ENCODE results near the gene DACH1. TPM values are rescaled to one million over a fixed set of nuclear protein-coding genes. Genes with fewer than 3 reads are reported as not detected.

The DACH1 gene
- total and polyA plus RNA-seq, 2 of the 8 experiments (the other 6 are each of a cell fraction or from before 2014, with no cell fraction given) = 0.12 to 0.67 TPM

- no peaks in the 10 kb centered on the region for H3K36me3 ChIP-seq (ENCODE audit: control insufficient read depth in 2 of 4, insufficient read depth in 4 of 4, low read length in 3 of 4)
- no peaks in the 10 kb centered on the region for H3K27me3 ChIP-seq (replicated peaks in 1 of 4; ENCODE audit: control insufficient read depth in 3 of 4, extremely low read depth in 1 of 4, insufficient read depth in 3 of 4, low read length in 3 of 4)
- no peaks in the 10 kb centered on the region for H3K23me2 ChIP-seq (ENCODE audit: low read depth, low read length)
- no peak overlapping the region for H2AK5ac ChIP-seq (ENCODE audit: low read depth, low read length)
- no peak overlapping the region for H2BK5ac ChIP-seq (ENCODE audit: low read depth, low read length)
- CTCF ChIA-PET (ENCODE audit: partially characterized antibody) = interaction anchor here (0.6 to 1.6 kb wide), 4 partner anchors 8 to 915 kb away, joined by 3 to 4 read pairs (median 4); no protein-coding TSS in a partner anchor
- FAIRE-seq (no peak), DNase-seq (ENCODE audit: low read depth in 1 of 2, low spot score in 2 of 2) (no peak)
- no peak overlapping the region for H4K5ac ChIP-seq (ENCODE audit: insufficient read length, low read depth, low read length)
- no peak overlapping the region for H2BK12ac ChIP-seq (ENCODE audit: low read depth, low read length)
- H3K4me2 ChIP-seq (ENCODE audit: insufficient read depth in 1 of 2, low read depth in 2 of 2, low read length in 2 of 2) = no peak overlapping the region; a peak in 1 of 4 replicates
- H3K4me3 ChIP-seq (ENCODE audit: extremely low read depth in 1 of 4, insufficient read depth in 2 of 4, low read depth in 3 of 4, low read length in 4 of 4) = no peak overlapping the region
- no peak overlapping the region for H3K9ac ChIP-seq (replicated peaks in 1 of 4; ENCODE audit: extremely low read depth in 1 of 4, low read depth in 3 of 4, low read length in 3 of 4)
- H3K14ac ChIP-seq (ENCODE audit: insufficient read length) = no peak overlapping the region
- POLR2A ChIA-PET (ENCODE audit: partially characterized antibody) = no interaction called here
- H3K27ac ChIP-seq (ENCODE audit: low read depth, low read length) = no peak overlapping the region
- H3K9me3 ChIP-seq (ENCODE audit: insufficient read depth in 2 of 2, low read depth in 1 of 2, low read length in 1 of 2) = no peaks in the 10 kb centered on the region
- H2BK20ac ChIP-seq (ENCODE audit: low read length) = no peak overlapping the region
- 67% methylated on average over 2 of the region's 2 CpGs; no CpG with 5 or more reads in 1 of the 2 experiments for WGBS, 2 experiments (ENCODE audit: extremely low coverage in 1 of 2, insufficient coverage in 1 of 2, insufficient read length in 1 of 2, insufficient replicate concordance in 2 of 2, low coverage in 1 of 2, low lambda C conversion rate in 2 of 2, missing lambda C conversion rate in 1 of 2)
- H3K4me1 ChIP-seq (replicated peaks in 1 of 4; ENCODE audit: control insufficient read depth in 3 of 4, insufficient read depth in 4 of 4, low read length in 3 of 4) = peaks cover 0 to 11% (median 2%) of the 10 kb centered on the region in 4 experiments; a peak in 3 of 7 replicates
- H4K20me1 ChIP-seq (replicated peaks in 1 of 2; ENCODE audit: control insufficient read depth in 1 of 2, insufficient read depth in 2 of 2, low read length in 2 of 2) = no peaks in the 10 kb centered on the region
- H4K91ac ChIP-seq (replicated peaks; ENCODE audit: insufficient read length, low read length) = no peak overlapping the region
- H3K23ac ChIP-seq (ENCODE audit: insufficient read length) = no peak overlapping the region
- H3K18ac ChIP-seq (ENCODE audit: extremely low read depth, low read length) = no peak overlapping the region
- H2AFZ ChIP-seq (ENCODE audit: low read length) = no peak overlapping the region
- H3K56ac ChIP-seq (replicated peaks; ENCODE audit: insufficient read length, low read depth, low read length) = no peak overlapping the region
- H4K8ac ChIP-seq (ENCODE audit: extremely low read depth, insufficient read depth, low read length) = no peak overlapping the region
- no peak overlapping the region for H2BK15ac ChIP-seq (ENCODE audit: low read length)
- H3K4ac ChIP-seq (replicated peaks; ENCODE audit: insufficient read length, low read depth, low read length) = no peak overlapping the region
- H2BK120ac ChIP-seq (replicated peaks; ENCODE audit: low read depth, low read length) = no peak overlapping the region
- no peaks in the 10 kb centered on the region for H3K79me2 ChIP-seq (ENCODE audit: control insufficient read depth in 1 of 2, insufficient read depth in 2 of 2, low read length in 2 of 2)
- H3K79me1 ChIP-seq (ENCODE audit: low read depth, low read length) = no peaks in the 10 kb centered on the region
- TF ChIP-seq HDAC6 (IDR thresholded peaks at IDR 0.05; ENCODE audit: low read depth, low read length) (no peak), YY1 (IDR thresholded peaks at IDR 0.05; ENCODE audit: low read depth, low read length) (no peak), EGR1 (IDR thresholded peaks at IDR 0.05; ENCODE audit: borderline replicate concordance, low read depth, low read length) (no peak), TAF7 (optimal IDR thresholded peaks at IDR 0.05; ENCODE audit: borderline replicate concordance, low read depth, low read length) (no peak), ATF2 (IDR thresholded peaks at IDR 0.05; ENCODE audit: low read length) (no peak), HDAC2 (IDR thresholded peaks at IDR 0.05; ENCODE audit: borderline replicate concordance in 1 of 2, low read depth in 2 of 2, low read length in 2 of 2) (no peak), FOSL1 (IDR thresholded peaks at IDR 0.05; ENCODE audit: insufficient read depth, low read depth, low read length) (no peak), CREB1 (IDR thresholded peaks at IDR 0.05) (no peak), CHD2 (IDR thresholded peaks at IDR 0.05; ENCODE audit: low read length) (no peak), TEAD4 (IDR thresholded peaks at IDR 0.05; ENCODE audit: low read depth, low read length) (no peak), SP1 (IDR thresholded peaks at IDR 0.05; ENCODE audit: low read depth, low read length) (no peak), GABPA (IDR thresholded peaks at IDR 0.05; ENCODE audit: borderline replicate concordance, insufficient read depth, low read length) (no peak), SRF (IDR thresholded peaks at IDR 0.05; ENCODE audit: low read depth, low read length) (no peak), RFX5 (IDR thresholded peaks at IDR 0.05; ENCODE audit: borderline replicate concordance, low read depth, low read length) (no peak)
Observed at GRCh38 chr13:71785361-71785760, 81.6 kb downstream of the DACH1 start.

Data from H1 (cell line).